Midbrain (tissue), 1 donor: ENCODE measurements around the gene LCLAT1.

Experiments
- DNase-seq: peaks from one replicate; lab custom pipeline; 2025; lab: John Stamatoyannopoulos, UW

Gene LCLAT1

GRCh38 chr2:30516166-30516565, 69.1 kb downstream of the LCLAT1 start:
- no peak for DNase-seq

GRCh38 chr2:30519796-30520195, 72.8 kb downstream of the LCLAT1 start:
- DNase-seq: no peak

- DNase-seq: no peak
Observed at GRCh38 chr2:30522421-30522820, 75.4 kb downstream of the LCLAT1 start.

- no peak for DNase-seq
Observed at GRCh38 chr2:30527411-30527810, 80.4 kb downstream of the LCLAT1 start.

GRCh38 chr2:30527859-30528258, 80.8 kb downstream of the LCLAT1 start:
- no peak for DNase-seq

- no peak for DNase-seq
Observed at GRCh38 chr2:30530346-30530745, 83.3 kb downstream of the LCLAT1 start.

- no peak for DNase-seq
Observed at GRCh38 chr2:30541680-30542079, 94.6 kb downstream of the LCLAT1 start.

GRCh38 chr2:30545875-30546274, 98.8 kb downstream of the LCLAT1 start:
- no peak for DNase-seq

- DNase-seq: no peak
Observed at GRCh38 chr2:30548386-30548785, 101.3 kb downstream of the LCLAT1 start.

GRCh38 chr2:30549096-30549495, 102.0 kb downstream of the LCLAT1 start:
- DNase-seq: no peak

GRCh38 chr2:30559544-30560275, 112.7 kb downstream of the LCLAT1 start:
- DNase-seq: no peak

GRCh38 chr2:30561349-30561748, 114.3 kb downstream of the LCLAT1 start:
- no peak for DNase-seq

- DNase-seq: no peak
Observed at GRCh38 chr2:30565851-30566358, 118.9 kb downstream of the LCLAT1 start.

- no peak for DNase-seq
Observed at GRCh38 chr2:30566631-30567030, 119.6 kb downstream of the LCLAT1 start.

- no peak for DNase-seq
Observed at GRCh38 chr2:30567317-30567716, 120.3 kb downstream of the LCLAT1 start.

- DNase-seq: no peak
Observed at GRCh38 chr2:30569946-30570345, 122.9 kb downstream of the LCLAT1 start.

GRCh38 chr2:30577151-30577550, 130.1 kb downstream of the LCLAT1 start:
- no peak for DNase-seq

- DNase-seq: no peak
Observed at GRCh38 chr2:30580391-30580790, 133.3 kb downstream of the LCLAT1 start.

- no peak for DNase-seq
Observed at GRCh38 chr2:30582521-30582920, 135.5 kb downstream of the LCLAT1 start.

- no peak for DNase-seq
Observed at GRCh38 chr2:30583204-30583749, 136.2 kb downstream of the LCLAT1 start.

- DNase-seq: peak; percentile 3
Observed at GRCh38 chr2:30584116-30584515, 137.1 kb downstream of the LCLAT1 start.

- no peak for DNase-seq
Observed at GRCh38 chr2:30588994-30589393, 141.9 kb downstream of the LCLAT1 start.

- no peak for DNase-seq
Observed at GRCh38 chr2:30590407-30590806, 143.4 kb downstream of the LCLAT1 start.

- no peak for DNase-seq
Observed at GRCh38 chr2:30591186-30591585, 144.1 kb downstream of the LCLAT1 start.
